ENCODE results near the gene TP73. TPM values are rescaled to one million over a fixed set of nuclear protein-coding genes. Genes with fewer than 3 reads are reported as not detected.

The TP73 gene
- total RNA-seq, 1 donor from 2014 or later, result not detected

GRCh38 chr1:3680488-3681230 lies 28.3 kb downstream of the TP73 start:
- no peak for DNase-seq (ENCODE audit: low spot score in 2 of 2)
- Histone ChIP-seq H3K4me1 (no peaks in the 10 kb centered on the region), H3K27ac (no peak overlapping the region), H3K27me3 (no peaks in the 10 kb centered on the region), H3K9me3 (no peaks in the 10 kb centered on the region), H3K4me3 (no peak overlapping the region), H3K36me3 (no peaks in the 10 kb centered on the region)
- intact Hi-C loops (cut with DNase I), result no loop called here
- no peak for TF ChIP-seq CTCF (IDR thresholded peaks at IDR 0.05)

GRCh38 chr1:3681231-3681897 lies 29.0 kb downstream of the TP73 start:
- no peak for TF ChIP-seq CTCF (IDR thresholded peaks at IDR 0.05)
- no peaks in the 10 kb centered on the region for H3K27me3 ChIP-seq

GRCh38 chr1:3681898-3682806 lies 29.8 kb downstream of the TP73 start:
- no peaks in the 10 kb centered on the region for H3K36me3 ChIP-seq
- H3K27ac ChIP-seq, result no peak overlapping the region
- no peaks in the 10 kb centered on the region for H3K4me1 ChIP-seq
- no peak overlapping the region for H3K4me3 ChIP-seq
- DNase-seq (ENCODE audit: low spot score in 2 of 2), result no peak
- no peaks in the 10 kb centered on the region for H3K9me3 ChIP-seq
- H3K27me3 ChIP-seq, result no peaks in the 10 kb centered on the region
- intact Hi-C loops (cut with DNase I), result no loop called here
- TF ChIP-seq CTCF (IDR thresholded peaks at IDR 0.05), result no peak

More at GRCh38 chr1:3681231-3681897, 29.0 kb downstream of the TP73 start:
- intact Hi-C loops (cut with DNase I), result no loop called here
- DNase-seq (ENCODE audit: low spot score in 2 of 2), result no peak
- Histone ChIP-seq H3K9me3 (no peaks in the 10 kb centered on the region), H3K36me3 (no peaks in the 10 kb centered on the region), H3K4me1 (no peaks in the 10 kb centered on the region), H3K4me3 (no peak overlapping the region), H3K27ac (no peak overlapping the region)

- no peaks in the 10 kb centered on the region for H3K4me1 ChIP-seq
- no peaks in the 10 kb centered on the region for H3K36me3 ChIP-seq
- H3K4me3 ChIP-seq, result no peak overlapping the region
- H3K27me3 ChIP-seq, result no peaks in the 10 kb centered on the region
- no peaks in the 10 kb centered on the region for H3K9me3 ChIP-seq
- intact Hi-C loops (cut with DNase I), result no loop called here
- TF ChIP-seq CTCF (IDR thresholded peaks at IDR 0.05), result no peak
- no peak for DNase-seq (ENCODE audit: low spot score in 2 of 2)
- H3K27ac ChIP-seq, result no peak overlapping the region
Observed at GRCh38 chr1:3683197-3683596, 30.9 kb downstream of the TP73 start.

GRCh38 chr1:3683992-3684391 lies 31.7 kb downstream of the TP73 start:
- Histone ChIP-seq H3K36me3 (no peaks in the 10 kb centered on the region), H3K27ac (no peak overlapping the region), H3K27me3 (no peaks in the 10 kb centered on the region), H3K4me1 (no peaks in the 10 kb centered on the region), H3K9me3 (no peaks in the 10 kb centered on the region), H3K4me3 (no peak overlapping the region)
- no peak for DNase-seq (ENCODE audit: low spot score in 2 of 2)
- intact Hi-C loops (cut with DNase I), result no loop called here
- no peak for TF ChIP-seq CTCF (IDR thresholded peaks at IDR 0.05)

Measured in ascending aorta (tissue), 2 donors.